Measurements from ENCODE around the gene VLDLR. TPM values are rescaled to one million over a fixed set of nuclear protein-coding genes. Genes with fewer than 3 reads are reported as not detected.

VLDLR gene
- total and polyA plus RNA-seq, 2 of the 8 experiments (the other 6 are each of a cell fraction or from before 2014, with no cell fraction given), result 24.2 to 49.1 TPM

GRCh38 chr9:2591967-2592366 is 29.6 kb upstream of the VLDLR start:
- H3K9ac ChIP-seq (replicated peaks in 1 of 4; ENCODE audit: extremely low read depth in 1 of 4, low read depth in 3 of 4, low read length in 3 of 4), result no peak overlapping the region
- H4K91ac ChIP-seq (replicated peaks; ENCODE audit: insufficient read length, low read length), result no peak overlapping the region
- H3K23me2 ChIP-seq (ENCODE audit: low read depth, low read length), result no peaks in the 10 kb centered on the region
- DNase-seq (ENCODE audit: low read depth in 1 of 2, low spot score in 2 of 2), result no peak
- no peak overlapping the region for H3K23ac ChIP-seq (ENCODE audit: insufficient read length)
- H3K56ac ChIP-seq (replicated peaks; ENCODE audit: insufficient read length, low read depth, low read length), result no peak overlapping the region
- no peak overlapping the region for H2AFZ ChIP-seq (ENCODE audit: low read length)
- H3K27ac ChIP-seq (ENCODE audit: low read depth, low read length), result no peak overlapping the region
- H2BK120ac ChIP-seq (replicated peaks; ENCODE audit: low read depth, low read length), result no peak overlapping the region
- no peak overlapping the region for H2BK15ac ChIP-seq (ENCODE audit: low read length)
- no peak overlapping the region for H3K4me2 ChIP-seq (ENCODE audit: insufficient read depth in 1 of 2, low read depth in 2 of 2, low read length in 2 of 2)
- H2BK5ac ChIP-seq (ENCODE audit: low read depth, low read length), result no peak overlapping the region
- ChIA-PET CTCF (ENCODE audit: partially characterized antibody) (interaction anchor here (0.9 to 1.0 kb wide), 2 partner anchors 9 to 15 kb away, joined by 3 to 4 read pairs; no protein-coding TSS in a partner anchor), POLR2A (ENCODE audit: partially characterized antibody) (no interaction called here)
- no peak overlapping the region for H2BK12ac ChIP-seq (ENCODE audit: low read depth, low read length)
- H3K14ac ChIP-seq (ENCODE audit: insufficient read length), result no peak overlapping the region
- H3K36me3 ChIP-seq (ENCODE audit: control insufficient read depth in 2 of 4, insufficient read depth in 4 of 4, low read length in 3 of 4), result peaks cover 0 to 18% (median 0%) of the 10 kb centered on the region in 4 experiments; a peak in 1 of 8 replicates
- FAIRE-seq, result no peak
- WGBS, 2 experiments (ENCODE audit: extremely low coverage in 1 of 2, insufficient coverage in 1 of 2, insufficient read length in 1 of 2, insufficient replicate concordance in 2 of 2, low coverage in 1 of 2, low lambda C conversion rate in 2 of 2, missing lambda C conversion rate in 1 of 2), result 92% methylated on average over 1 of the region's 1 CpG; no CpG with 5 or more reads in 1 of the 2 experiments
- no peak overlapping the region for H3K4me3 ChIP-seq (ENCODE audit: extremely low read depth in 1 of 4, insufficient read depth in 2 of 4, low read depth in 3 of 4, low read length in 4 of 4)
- peaks cover 24 to 28% of the 10 kb centered on the region in 2 experiments for H3K9me3 ChIP-seq (ENCODE audit: insufficient read depth in 2 of 2, low read depth in 1 of 2, low read length in 1 of 2)
- no peaks in the 10 kb centered on the region for H3K79me2 ChIP-seq (ENCODE audit: control insufficient read depth in 1 of 2, insufficient read depth in 2 of 2, low read length in 2 of 2)
- H3K27me3 ChIP-seq (replicated peaks in 1 of 4; ENCODE audit: control insufficient read depth in 3 of 4, extremely low read depth in 1 of 4, insufficient read depth in 3 of 4, low read length in 3 of 4), result no peaks in the 10 kb centered on the region
- no peak overlapping the region for H4K5ac ChIP-seq (ENCODE audit: insufficient read length, low read depth, low read length)
- H2BK20ac ChIP-seq (ENCODE audit: low read length), result no peak overlapping the region
- H4K8ac ChIP-seq (ENCODE audit: extremely low read depth, insufficient read depth, low read length), result no peak overlapping the region
- no peak overlapping the region for H2AK5ac ChIP-seq (ENCODE audit: low read depth, low read length)
- H3K79me1 ChIP-seq (ENCODE audit: low read depth, low read length), result no peaks in the 10 kb centered on the region; the same call in 1 of the 2 replicates
- H3K4ac ChIP-seq (replicated peaks; ENCODE audit: insufficient read length, low read depth, low read length), result no peak overlapping the region
- H4K20me1 ChIP-seq (replicated peaks in 1 of 2; ENCODE audit: control insufficient read depth in 1 of 2, insufficient read depth in 2 of 2, low read length in 2 of 2), result no peaks in the 10 kb centered on the region
- H3K18ac ChIP-seq (ENCODE audit: extremely low read depth, low read length), result no peak overlapping the region
- H3K4me1 ChIP-seq (replicated peaks in 1 of 4; ENCODE audit: control insufficient read depth in 3 of 4, insufficient read depth in 4 of 4, low read length in 3 of 4), result no peaks in the 10 kb centered on the region
- TF ChIP-seq SP4 (IDR thresholded peaks at IDR 0.05; ENCODE audit: low read length), result no peak
- TF ChIP-seq BRCA1 (IDR thresholded peaks at IDR 0.05; ENCODE audit: low read depth, low read length), result no peak
- no peak for TF ChIP-seq CTBP2 (IDR thresholded peaks at IDR 0.05; ENCODE audit: borderline replicate concordance, insufficient read depth, insufficient read length, low read length)
